Activated CD8-positive, alpha-beta memory T cell treated with anti-CD3 and anti-CD28 coated beads, Interleukin-2, amount 50 U/mL, for 1 hour (primary cell): ENCODE results near the gene MYO6.

ENCODE experiments used
- DNase-seq: peaks from one replicate; pipeline ENCODE4 v3.0.0-alpha.2; 2020; ENCODE audit errors: extremely low read depth

MYO6 gene

GRCh38 chr6:75946146-75946831 lies 197.2 kb downstream of the MYO6 start:
- no peak for DNase-seq

GRCh38 chr6:75947935-75948334 lies 198.9 kb downstream of the MYO6 start:
- DNase-seq: no peak

DNA sequence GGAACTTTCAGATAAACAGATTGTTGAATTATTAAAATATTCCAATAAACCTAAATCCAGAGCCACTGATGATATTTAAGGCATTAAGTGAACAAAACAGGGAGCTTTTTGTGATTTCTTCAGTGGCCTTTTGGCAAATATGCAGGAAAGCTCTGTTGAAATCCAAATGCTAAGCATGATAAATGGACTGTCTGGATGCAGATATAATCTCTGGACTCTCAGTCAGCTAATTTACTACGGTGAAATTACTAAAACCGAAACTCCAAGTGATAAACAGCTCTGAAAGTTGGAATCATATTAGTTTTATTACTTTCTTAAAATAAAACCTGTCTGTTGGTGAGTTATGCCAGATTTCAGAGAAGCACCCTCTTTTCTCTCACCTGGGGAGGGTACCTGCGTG lies 203.1 kb downstream of the MYO6 start:
- no peak for DNase-seq

DNA sequence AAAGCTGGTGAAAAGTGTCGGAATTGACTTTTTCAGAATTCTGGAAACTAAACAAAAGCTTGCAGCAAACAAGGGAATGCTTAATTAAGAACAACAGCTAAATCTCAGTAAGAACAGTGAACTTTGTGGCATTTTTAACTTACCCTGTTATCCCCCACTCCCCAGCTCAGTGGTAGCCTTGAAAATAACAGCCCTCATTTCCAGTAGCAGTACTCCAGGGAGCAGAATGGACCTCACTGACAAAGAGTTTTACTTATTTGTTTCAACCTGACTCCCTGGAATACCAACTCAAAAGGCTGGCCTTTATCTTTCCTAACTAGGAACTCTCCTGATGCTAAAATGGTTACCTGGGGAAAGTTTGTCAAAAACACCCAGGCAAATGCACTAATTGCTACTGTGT lies 214.5 kb downstream of the MYO6 start:
- DNase-seq: no peak

DNA sequence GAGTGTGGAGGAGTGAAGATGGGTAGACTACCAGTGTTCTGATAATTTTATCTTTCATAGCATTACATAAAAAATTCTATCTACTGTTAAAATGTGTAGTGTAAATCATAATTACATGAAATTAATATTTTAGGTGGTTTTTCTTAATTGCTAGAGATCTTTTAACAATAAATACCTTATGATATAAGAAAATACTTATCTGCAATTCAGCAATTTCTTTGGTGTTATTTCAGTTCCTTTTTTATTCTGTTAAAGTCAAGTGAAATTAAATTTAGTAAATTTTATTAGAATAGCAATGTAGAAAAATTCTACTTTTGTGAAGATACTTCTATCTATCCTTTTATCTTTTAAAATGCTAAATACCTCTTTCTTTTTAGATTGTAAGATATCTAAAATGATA lies 219.1 kb downstream of the MYO6 start:
- no peak for DNase-seq
